Fibroblast of lung (primary cell): ENCODE measurements around the gene ATCAY.

ENCODE experiments used
- CTCF ChIP-seq, 2 donors: IDR thresholded peaks in 1 of 2; conservative IDR thresholded peaks in 1 of 2; 1 replicate in 1 of 2; 2 replicates in 1 of 2; pipeline ENCODE4 v1.5.1; 2011 to 2012; ENCODE audit warnings: low read length in 2 of 2, control low read depth in 1 of 2, inconsistent platforms in 1 of 2, low read depth in 1 of 2, mild to moderate bottlenecking in 1 of 2
- EZH2 ChIP-seq: IDR thresholded peaks from 2 replicates; pipeline ENCODE4 v1.5.1; 2012; ENCODE audit warnings: low read length, control low read depth, mild to moderate bottlenecking; ENCODE audit errors: missing control alignments

GRCh38 chr19:3961007-3961406 lies 80.5 kb downstream of the ATCAY start:
- TF ChIP-seq CTCF (conservative IDR thresholded peaks at IDR 0.05 in 1 of 2, IDR thresholded peaks at IDR 0.05 in 1 of 2; ENCODE audit: low read depth in 1 of 2, low read length in 2 of 2) (no peak), EZH2 (no peak)
